ENCODE data around the gene ANKRD55.

DNA sequence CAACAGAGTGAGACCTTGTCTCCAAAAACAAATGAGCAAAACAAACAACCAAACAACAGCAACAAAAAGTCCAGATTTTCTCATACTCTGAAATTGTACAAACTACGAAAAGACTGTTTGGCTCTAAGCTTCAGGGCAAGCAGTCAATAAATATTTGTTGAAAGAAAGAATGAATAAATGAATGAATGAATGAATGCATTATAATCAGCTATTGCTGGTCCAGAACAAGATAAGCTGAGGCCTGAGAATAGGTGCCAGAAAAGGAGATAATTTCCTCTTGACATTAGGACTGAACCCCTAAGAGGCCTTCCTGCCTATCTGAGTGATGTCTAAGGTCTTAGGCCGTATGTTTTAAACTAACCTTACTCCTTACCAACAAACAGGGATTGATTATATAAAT, 139.2 kb downstream of the ANKRD55 start:
- no peak for TF ChIP-seq ELF1 (IDR thresholded peaks at IDR 0.05)
- TF ChIP-seq, protein P1, sequence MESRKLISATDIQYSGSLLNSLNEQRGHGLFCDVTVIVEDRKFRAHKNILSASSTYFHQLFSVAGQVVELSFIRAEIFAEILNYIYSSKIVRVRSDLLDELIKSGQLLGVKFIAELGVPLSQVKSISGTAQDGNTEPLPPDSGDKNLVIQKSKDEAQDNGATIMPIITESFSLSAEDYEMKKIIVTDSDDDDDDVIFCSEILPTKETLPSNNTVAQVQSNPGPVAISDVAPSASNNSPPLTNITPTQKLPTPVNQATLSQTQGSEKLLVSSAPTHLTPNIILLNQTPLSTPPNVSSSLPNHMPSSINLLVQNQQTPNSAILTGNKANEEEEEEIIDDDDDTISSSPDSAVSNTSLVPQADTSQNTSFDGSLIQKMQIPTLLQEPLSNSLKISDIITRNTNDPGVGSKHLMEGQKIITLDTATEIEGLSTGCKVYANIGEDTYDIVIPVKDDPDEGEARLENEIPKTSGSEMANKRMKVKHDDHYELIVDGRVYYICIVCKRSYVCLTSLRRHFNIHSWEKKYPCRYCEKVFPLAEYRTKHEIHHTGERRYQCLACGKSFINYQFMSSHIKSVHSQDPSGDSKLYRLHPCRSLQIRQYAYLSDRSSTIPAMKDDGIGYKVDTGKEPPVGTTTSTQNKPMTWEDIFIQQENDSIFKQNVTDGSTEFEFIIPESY (IDR thresholded peaks at IDR 0.05; ENCODE audit: borderline replicate concordance, low read depth) = no peak
- no peak for TF ChIP-seq SMC3 (IDR thresholded peaks at IDR 0.05; ENCODE audit: low read depth, low read length)
- TF ChIP-seq GABPA (IDR thresholded peaks at IDR 0.05; ENCODE audit: low read depth) = no peak
- TF ChIP-seq, protein P2, sequence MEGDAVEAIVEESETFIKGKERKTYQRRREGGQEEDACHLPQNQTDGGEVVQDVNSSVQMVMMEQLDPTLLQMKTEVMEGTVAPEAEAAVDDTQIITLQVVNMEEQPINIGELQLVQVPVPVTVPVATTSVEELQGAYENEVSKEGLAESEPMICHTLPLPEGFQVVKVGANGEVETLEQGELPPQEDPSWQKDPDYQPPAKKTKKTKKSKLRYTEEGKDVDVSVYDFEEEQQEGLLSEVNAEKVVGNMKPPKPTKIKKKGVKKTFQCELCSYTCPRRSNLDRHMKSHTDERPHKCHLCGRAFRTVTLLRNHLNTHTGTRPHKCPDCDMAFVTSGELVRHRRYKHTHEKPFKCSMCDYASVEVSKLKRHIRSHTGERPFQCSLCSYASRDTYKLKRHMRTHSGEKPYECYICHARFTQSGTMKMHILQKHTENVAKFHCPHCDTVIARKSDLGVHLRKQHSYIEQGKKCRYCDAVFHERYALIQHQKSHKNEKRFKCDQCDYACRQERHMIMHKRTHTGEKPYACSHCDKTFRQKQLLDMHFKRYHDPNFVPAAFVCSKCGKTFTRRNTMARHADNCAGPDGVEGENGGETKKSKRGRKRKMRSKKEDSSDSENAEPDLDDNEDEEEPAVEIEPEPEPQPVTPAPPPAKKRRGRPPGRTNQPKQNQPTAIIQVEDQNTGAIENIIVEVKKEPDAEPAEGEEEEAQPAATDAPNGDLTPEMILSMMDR (IDR thresholded peaks at IDR 0.05) = no peak
- TF ChIP-seq JUND (IDR thresholded peaks at IDR 0.05) = no peak
- TF ChIP-seq POLR2AphosphoS5 (IDR thresholded peaks at IDR 0.05; ENCODE audit: low read depth, low read length) = no peak
- no peak for TF ChIP-seq RFX5 (IDR thresholded peaks at IDR 0.05; ENCODE audit: low read length)
- TF ChIP-seq RAD21 (IDR thresholded peaks at IDR 0.05; ENCODE audit: low read length) = no peak
- no peak for TF ChIP-seq TAF1 (IDR thresholded peaks at IDR 0.05; ENCODE audit: borderline replicate concordance, low read depth, low read length)
- TF ChIP-seq, protein P3, sequence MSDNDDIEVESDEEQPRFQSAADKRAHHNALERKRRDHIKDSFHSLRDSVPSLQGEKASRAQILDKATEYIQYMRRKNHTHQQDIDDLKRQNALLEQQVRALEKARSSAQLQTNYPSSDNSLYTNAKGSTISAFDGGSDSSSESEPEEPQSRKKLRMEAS (IDR thresholded peaks at IDR 0.05; ENCODE audit: low read depth) = no peak
